Kidney capillary endothelial cell (primary cell): Measurements from ENCODE around the gene TBX21.
"Not testable (repeated sequence)": the region's sequence is repeated elsewhere in the genome, so short reads cannot be mapped to it uniquely, and the experiment has no call there.

Experiments
- DNase-seq: peaks from one replicate; pipeline ENCODE4 v3.0.0-alpha.2; 2018; ENCODE audit warnings: low spot score

The TBX21 gene

DNA sequence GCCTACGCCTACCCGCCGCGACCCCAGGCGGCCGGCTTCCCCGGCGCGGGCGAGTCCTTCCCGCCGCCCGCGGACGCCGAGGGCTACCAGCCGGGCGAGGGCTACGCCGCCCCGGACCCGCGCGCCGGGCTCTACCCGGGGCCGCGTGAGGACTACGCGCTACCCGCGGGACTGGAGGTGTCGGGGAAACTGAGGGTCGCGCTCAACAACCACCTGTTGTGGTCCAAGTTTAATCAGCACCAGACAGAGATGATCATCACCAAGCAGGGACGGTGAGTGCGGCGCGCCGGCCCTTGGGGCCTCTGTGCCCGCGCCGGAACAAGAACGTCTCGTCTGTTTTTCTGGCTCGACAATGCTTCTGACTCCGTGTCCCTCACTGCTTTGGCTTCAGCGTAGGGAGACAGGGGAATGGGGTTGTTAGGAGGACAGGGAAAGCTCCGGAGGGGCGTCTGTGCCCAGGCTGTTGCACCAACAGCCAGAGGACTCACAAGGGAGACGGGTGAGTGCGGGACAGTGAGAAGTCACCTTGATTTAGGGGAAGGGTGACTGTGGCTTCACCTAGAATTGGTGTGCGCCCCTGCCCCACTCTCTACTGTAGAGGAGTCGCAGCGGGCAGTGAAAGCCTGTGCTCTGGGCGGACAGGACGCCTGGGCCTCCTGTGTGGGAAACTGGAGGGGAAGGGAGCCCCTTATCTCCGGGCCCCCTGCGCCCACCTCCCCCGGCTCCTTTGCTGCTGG lies 806 bp downstream of the TBX21 start:
- no peak for DNase-seq

DNA sequence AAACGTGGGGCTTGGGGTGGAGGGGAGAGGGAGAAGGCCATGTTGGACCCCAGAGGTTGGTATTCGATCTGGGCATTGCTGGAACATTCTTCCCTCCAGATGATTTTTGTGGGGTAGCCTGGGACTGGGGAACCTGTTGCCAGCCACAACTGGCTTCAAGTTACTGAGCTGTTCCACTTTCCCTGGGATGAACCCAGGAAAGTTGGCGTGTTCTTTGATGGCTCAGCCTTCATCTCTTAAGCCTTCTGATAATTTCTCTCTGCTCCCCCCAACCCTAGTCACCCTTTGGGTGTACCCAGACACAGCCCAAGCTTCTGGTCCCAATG lies 2.1 kb downstream of the TBX21 start:
- DNase-seq = no peak

DNA sequence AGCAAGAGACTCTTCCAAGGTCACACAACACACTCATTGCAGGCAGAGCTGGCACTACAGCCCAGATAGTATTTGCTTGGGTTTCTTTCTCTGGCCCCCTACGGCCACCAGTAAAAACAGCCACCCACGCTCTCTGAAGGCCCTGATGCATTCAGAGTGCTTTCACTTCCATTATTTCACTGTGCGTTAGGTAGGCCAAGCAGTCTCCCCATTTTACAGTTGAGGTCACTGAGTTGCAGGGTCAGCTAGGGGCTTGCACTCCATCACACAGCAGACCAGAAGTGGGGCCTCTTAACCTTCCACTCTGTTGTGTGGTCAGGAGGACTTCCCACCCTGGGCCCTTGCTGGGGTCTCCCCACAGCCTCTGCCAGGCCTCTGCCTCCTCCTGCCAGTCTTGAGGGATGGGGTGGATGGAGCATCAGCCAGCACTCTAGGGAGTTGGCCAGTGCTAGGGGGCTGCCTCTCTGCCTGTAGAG lies 2.5 kb downstream of the TBX21 start:
- DNase-seq = no peak

DNA sequence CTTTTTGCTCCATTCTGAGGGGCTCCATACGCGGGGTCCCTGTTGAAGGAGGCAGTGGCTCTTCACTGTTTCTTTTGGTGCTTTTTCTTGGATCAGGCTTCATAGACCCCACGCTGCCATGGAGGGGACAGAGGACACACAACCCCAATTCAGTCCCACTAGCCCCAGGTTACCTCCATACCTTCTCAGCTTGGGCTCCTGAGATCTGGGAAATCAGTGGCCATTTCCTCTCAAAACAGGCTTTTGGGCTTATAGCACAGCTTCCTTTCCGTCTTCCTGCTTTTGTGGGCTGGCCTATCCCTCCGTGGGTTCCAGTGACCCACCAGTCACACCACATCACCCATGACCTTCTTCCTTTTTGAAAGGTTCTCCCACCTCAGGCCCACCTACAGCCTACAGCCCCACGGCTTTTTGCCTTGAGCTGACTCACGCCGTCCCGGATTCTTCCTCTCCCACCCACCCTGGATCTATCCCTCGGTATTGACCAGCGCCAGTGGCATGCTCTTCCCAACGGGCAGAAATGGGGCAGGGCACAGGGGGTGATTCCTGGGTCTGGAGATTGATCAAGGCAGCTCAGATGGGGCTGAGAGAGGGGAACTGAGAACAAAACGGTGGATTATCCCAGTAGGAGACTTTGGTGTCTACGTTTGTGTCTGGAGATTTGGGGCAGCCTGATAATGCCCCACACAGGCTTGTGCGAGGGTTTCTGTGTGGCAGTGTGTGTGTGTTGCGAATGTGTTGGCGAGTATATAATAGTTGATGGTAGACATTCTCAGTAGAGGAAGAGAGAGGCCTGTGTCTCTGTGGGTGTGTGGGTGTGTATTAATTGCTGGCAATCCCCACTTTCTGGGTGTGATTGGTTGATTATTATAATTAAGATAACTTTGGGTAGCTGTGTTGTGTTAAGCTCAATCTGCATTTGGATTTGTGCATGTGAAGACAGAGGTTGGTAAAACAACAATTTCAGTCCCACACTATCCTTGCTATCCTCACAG lies 3.8 kb downstream of the TBX21 start:
- DNase-seq = no peak

DNA sequence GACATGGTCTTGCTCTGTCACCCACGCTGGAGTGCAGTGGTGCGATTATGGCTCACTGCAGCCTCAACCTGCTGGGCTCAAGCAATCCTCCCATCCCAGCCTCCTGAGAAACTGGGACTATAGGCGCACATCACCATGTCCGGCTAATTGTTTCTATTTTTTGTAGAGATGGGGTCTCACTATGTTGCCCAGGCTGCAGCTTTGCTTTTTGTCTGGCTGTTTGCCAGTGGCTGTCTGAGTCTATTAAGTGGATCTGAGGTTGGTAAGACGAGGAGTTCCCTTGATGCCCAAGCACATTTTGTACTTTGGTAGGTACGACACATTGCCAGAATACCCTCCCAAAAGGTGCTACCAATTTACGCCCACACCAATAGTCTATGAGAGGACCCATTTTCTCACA lies 5.1 kb downstream of the TBX21 start:
- no peak for DNase-seq

DNA sequence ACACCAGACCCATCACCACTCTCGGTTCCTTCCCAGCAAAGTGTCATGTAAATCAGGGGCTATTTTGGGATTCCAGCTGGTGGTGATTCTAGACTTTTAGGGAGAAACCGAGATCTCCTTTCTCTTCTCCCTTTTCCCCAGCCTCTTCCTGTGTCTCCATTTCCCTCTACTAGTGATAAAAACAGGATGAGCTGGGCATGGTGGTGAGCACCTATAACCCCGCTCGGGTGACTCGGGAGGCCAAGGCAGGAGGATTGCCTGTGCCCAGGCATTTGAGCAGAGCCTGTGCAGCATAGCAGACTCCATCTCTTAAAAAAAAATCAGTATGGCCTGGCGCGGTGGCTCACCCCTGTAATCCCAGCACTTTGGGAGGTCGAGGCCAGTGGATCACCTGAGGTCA lies 6.1 kb downstream of the TBX21 start:
- DNase-seq = no peak

DNA sequence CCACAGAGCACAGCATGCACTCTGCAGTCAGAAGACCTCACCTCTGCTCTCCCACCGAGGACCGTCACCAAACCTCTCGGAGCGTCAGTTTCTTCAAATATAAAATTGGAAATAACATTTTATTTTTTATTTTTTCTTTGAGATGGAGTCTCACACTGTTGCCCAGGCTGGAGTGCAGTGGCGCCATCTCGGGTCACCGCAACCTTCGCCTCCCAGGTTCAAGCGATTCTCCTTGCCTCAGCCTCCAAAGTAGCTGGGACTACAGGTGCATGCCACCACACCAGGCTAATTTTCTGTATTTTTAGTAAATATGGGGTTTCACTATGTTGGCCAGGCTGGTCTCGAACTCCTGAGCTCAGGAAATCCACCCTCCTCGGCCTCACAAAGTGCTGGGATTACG lies 6.9 kb downstream of the TBX21 start:
- DNase-seq = not testable (repeated sequence)

DNA sequence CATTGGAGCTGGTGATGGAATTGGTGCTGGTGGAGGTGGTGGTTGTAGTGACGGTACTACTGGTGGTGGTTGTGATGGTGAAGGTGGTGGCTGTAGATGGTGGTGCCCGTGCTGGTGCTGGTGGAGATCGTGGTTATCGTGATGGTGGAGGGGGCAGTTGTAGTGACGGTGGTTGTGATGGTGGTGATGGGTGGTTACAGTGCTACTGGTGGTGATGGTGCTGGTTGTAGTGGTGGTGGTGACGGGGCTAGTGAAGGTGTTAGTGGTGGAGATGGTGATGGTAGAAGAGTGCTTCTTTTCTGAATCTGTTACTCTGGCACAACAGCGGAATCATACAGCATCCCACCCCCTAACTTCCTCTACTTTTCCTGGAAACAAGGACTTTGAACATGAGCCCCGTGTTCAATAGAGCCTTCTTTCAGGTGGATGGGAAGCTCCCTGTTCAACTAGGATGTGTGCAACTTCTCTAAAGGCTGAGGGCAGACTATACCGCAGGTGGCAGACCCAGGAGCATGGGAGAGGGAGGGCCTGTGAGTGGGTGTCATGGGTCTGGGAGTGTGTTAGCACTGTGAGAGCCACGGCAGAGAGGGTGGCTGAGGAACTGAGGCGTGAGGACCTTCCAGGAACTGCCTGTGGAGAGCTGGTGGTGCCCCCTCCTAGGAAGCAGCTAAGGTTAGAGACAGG lies 8.2 kb downstream of the TBX21 start:
- DNase-seq = no peak

DNA sequence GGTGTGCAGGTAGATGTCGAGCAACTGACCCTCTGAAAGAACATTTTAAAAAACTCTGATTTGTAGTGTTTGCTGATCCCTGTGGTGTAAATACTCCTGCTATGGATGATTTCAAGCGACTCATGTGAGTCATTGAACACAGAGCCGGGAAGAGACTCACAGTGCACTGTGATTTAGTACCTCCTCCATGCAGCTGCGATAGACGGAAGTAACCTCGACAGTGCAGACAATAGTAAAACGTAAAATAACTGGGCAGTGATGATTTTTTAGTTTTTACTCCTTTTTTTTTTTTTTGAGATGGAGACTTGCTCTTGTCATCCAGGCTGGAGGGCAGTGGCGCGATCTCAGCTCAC lies 8.7 kb downstream of the TBX21 start:
- DNase-seq = no peak

DNA sequence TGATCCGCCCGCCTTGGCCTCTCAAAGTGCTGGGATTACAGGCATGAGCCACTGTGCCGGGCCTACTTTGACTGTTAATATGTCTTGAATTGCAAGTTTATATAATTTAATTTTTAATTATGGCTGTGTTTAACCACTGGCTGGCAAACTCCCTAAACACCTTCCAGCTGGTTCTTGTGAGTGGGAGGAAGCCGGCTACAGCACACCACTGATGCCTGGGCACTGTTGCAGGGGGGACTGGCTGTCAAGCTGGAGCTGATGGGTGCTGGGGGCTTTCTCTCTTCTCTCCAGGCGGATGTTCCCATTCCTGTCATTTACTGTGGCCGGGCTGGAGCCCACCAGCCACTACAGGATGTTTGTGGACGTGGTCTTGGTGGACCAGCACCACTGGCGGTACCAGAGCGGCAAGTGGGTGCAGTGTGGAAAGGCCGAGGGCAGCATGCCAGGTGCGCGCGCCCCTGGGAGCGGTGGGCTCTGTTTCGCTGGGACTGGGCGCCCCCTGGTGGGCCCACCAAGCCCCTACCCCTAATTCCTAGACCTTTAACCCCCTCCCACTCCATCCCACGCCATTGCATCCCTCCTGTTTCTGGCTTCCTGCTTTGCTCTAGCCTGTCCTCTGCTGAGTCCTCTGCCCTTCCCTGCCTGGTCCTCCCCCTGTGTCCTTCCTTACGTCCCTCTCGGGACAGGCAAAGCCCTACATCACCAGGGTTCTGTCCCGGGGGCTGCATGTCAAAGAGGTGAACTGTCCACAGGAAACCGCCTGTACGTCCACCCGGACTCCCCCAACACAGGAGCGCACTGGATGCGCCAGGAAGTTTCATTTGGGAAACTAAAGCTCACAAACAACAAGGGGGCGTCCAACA lies 9.5 kb downstream of the TBX21 start:
- DNase-seq = no peak

DNA sequence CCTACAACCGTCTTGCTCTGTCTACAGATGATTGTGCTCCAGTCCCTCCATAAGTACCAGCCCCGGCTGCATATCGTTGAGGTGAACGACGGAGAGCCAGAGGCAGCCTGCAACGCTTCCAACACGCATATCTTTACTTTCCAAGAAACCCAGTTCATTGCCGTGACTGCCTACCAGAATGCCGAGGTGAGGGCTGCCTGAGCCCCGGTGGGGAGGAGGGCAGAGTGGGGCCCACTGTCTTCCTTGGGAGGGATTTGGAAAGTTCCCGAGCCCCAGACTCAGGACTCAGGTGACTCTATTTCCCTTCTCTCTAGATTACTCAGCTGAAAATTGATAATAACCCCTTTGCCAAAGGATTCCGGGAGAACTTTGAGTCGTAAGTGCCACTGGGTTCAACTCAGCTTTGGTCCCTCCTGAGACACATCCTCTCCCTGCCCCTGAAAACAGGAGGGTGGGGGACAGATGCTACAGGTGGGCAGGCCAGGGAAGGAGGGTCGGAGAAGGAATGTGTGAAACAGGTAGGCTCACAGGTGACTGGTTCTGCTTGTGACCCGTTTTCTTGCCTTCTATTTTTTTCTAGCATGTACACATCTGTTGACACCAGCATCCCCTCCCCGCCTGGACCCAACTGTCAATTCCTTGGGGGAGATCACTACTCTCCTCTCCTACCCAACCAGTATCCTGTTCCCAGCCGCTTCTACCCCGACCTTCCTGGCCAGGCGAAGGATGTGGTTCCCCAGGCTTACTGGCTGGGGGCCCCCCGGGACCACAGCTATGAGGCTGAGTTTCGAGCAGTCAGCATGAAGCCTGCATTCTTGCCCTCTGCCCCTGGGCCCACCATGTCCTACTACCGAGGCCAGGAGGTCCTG lies 11.4 kb downstream of the TBX21 start:
- no peak for DNase-seq

DNA sequence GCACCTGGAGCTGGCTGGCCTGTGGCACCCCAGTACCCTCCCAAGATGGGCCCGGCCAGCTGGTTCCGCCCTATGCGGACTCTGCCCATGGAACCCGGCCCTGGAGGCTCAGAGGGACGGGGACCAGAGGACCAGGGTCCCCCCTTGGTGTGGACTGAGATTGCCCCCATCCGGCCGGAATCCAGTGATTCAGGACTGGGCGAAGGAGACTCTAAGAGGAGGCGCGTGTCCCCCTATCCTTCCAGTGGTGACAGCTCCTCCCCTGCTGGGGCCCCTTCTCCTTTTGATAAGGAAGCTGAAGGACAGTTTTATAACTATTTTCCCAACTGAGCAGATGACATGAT lies 12.0 kb downstream of the TBX21 start:
- DNase-seq = no peak

DNA sequence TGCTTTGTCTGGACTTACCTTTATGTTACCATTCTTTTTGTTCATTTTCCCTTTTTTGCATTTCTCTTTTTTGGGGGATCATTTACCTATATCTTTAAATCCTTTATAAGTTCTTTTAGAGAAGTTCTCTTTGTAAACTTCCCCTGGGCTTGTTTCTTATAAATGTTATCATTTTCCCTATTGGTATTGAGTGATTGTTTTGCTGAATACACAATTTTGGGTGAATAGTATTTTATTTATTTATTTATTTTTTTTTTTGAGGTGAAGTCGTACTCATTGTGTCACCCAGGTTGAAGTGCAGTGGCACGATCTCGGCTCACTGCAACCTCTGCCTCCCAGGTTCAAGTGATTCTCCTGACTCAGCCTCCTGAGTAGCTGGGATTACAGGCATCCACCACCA lies 18.4 kb downstream of the TBX21 start:
- no peak for DNase-seq

DNA sequence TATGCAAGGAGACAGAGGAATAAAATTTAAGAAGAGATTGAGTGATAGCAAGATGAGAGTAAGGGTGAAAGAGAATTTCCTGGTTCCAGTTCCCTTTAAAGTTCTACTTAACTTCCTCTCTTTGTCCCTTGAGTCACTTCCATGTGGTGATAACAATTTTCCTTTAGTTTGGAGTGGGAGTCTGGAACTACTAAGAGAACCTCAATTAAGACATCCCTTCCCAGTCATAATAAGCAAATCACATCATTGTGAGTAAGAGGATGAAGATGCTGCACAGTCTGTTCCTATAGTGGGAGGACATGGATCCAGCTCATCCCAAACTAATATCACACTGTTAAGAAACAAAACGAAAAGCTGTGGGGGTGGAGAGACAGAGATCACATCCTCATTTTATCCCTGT lies 24.4 kb downstream of the TBX21 start:
- DNase-seq = no peak

DNA sequence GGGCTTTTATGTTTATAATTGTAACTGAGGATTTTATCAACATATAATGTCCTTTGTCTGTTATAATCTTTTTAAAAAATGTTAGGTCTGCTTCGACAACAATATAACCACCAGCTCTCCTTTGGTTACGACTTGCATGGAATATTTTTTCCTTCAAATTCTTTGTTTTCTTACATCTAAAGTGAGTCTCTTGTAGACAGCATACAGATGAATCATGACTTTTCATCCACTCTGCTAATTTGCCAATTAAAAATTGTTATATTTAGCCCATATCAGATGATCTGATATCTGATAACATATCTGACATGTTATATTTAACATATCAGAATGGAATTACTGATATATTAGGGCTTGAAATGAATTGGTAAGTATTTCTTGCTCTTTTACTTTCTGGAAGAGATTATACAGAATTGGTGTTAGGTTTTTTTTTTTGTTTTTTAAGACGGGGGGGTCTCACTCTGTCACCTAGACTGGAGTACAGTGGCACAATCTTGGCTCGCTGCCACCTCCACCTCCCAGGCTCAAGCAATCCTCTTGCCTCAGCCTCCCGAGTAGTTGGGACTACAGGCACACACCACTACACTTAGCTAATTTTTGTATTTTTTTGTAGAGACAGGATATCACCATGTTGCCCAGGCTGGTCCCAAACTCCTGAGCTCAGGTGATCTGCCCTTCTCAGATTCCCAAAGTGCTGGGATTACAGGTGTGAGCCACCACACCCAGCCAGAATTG lies 27.5 kb downstream of the TBX21 start:
- no peak for DNase-seq

DNA sequence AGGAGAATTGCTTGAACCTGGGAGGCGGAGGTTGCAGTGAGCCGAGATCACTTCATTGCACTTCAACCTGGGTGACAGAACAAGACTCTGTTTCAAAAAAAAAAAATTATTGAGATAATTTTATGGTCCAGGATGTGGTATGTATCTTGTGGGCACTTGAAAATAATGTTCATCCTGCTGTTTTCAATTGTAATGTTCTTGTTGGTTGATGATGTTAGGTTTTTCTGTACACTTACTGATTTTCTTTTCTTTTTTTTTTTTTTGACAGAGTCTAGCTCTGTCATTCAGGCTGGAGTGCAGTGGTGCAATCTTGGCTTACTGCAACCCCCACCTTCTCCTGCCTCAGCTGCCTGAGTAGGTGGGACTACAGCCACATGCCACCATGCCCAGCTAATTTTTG lies 29.7 kb downstream of the TBX21 start:
- no peak for DNase-seq

DNA sequence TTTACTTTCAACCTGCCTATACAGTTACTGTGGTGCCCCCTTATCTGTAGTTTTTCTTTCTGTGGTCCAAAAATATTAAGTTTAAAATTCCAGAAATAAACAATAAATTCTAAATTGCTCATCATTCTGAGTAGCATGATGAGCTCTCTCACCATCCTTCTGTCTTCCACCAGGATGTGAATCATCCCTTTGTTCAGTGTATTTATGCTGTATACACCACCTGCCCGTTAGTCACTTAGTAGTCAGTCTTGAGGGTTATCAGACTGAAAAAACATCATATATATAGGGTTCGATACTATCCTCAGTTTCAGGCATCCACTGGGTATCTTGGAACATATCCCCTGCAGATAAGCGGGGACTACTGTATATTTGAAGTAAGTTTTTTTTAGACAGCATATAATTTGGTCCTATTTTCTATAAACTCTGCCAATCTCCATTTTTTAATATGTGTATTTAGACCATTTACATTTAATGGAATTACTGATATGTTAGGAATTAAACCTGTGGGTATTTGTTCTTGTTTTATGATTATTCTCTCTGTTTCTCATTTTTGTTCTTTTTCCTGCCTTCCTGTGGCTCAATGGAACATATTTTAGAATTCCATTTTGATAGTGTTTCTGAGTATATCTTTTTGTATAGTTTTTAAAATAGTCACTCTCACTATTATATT lies 31.0 kb downstream of the TBX21 start:
- DNase-seq = no peak

DNA sequence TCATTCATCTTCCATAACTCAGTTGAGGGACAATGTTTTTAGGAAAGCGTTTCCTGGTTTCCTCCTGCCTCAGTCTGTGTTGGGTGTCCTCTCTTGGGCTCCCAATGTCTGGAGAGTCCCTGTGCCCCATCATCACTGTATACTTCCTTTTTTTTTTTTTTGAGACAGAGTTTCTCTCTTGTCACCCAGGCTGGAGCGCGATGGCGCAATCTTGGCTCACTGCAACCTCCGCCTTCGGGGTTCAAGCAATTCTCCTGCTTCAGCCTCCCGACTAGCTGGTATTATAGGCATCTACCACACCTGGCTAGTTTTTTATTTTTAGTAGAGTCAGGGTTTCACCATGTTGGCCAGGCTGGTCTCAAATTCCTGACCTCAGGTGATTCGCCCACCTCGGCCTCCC lies 40.6 kb downstream of the TBX21 start:
- not testable (repeated sequence) for DNase-seq

DNA sequence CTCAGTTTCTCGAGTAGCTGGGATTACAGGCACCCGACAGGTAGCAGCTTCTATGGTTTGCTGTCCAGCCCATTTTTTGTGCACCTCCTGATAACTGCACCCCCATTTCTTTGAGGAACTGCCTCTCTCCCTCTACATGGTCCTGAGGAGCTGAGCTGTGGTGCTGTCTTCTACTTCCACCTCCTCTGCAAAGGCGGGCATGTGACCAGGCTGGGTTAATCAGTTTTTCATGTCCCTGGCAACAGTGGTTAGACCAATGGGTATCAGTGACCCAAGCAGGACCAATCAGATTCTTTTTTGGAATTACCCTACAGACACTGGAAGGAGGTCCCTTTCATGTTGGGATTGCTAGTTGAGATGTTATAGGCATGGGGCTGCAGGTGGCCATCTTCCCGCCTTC lies 41.3 kb downstream of the TBX21 start:
- no peak for DNase-seq
